Activated T-cell treated with anti-CD3 and anti-CD28 coated beads for 48 hours (primary cell): ENCODE measurements around the gene RGS14.
"Not testable (repeated sequence)": the region's sequence is repeated elsewhere in the genome, so short reads cannot be mapped to it uniquely, and the experiment has no call there.

ENCODE experiments used
- DNase-seq: peaks from one replicate; pipeline ENCODE4 v3.0.0-alpha.2; 2020; ENCODE audit warnings: low read depth

Gene RGS14

GRCh38 chr5:177402271-177403043 lies 44.7 kb downstream of the RGS14 start:
- peak; percentile 63 for DNase-seq

GRCh38 chr5:177403102-177403791 lies 45.5 kb downstream of the RGS14 start:
- peak; percentile 36 for DNase-seq

GRCh38 chr5:177403792-177404640 lies 46.3 kb downstream of the RGS14 start:
- DNase-seq, result peak; percentile 85

GRCh38 chr5:177404641-177405179 lies 47.0 kb downstream of the RGS14 start:
- DNase-seq, result no peak

- DNase-seq, result no peak
Observed at GRCh38 chr5:177405312-177405711, 47.6 kb downstream of the RGS14 start.

GRCh38 chr5:177405805-177406204 lies 48.1 kb downstream of the RGS14 start:
- no peak for DNase-seq

- no peak for DNase-seq
Observed at GRCh38 chr5:177409043-177409801, 51.5 kb downstream of the RGS14 start, which contains the start of gene F12. F12 (minus strand) TSS chr5:177409564; CDS start chr5:177409527, 37 bp downstream.

GRCh38 chr5:177410575-177410974 lies 52.9 kb downstream of the RGS14 start:
- DNase-seq, result no peak

GRCh38 chr5:177412603-177413233 lies 55.0 kb downstream of the RGS14 start:
- no peak for DNase-seq

GRCh38 chr5:177414481-177414880 lies 56.8 kb downstream of the RGS14 start:
- DNase-seq, result no peak

- not testable (repeated sequence) for DNase-seq
Observed at GRCh38 chr5:177417081-177417480, 59.4 kb downstream of the RGS14 start.

GRCh38 chr5:177419046-177419445 lies 61.3 kb downstream of the RGS14 start:
- DNase-seq, result no peak

GRCh38 chr5:177420472-177420871 lies 62.7 kb downstream of the RGS14 start:
- not testable (repeated sequence) for DNase-seq

GRCh38 chr5:177421062-177421798 lies 63.5 kb downstream of the RGS14 start:
- no peak for DNase-seq
